ENCODE measurements around the gene LRRC3.

DNA sequence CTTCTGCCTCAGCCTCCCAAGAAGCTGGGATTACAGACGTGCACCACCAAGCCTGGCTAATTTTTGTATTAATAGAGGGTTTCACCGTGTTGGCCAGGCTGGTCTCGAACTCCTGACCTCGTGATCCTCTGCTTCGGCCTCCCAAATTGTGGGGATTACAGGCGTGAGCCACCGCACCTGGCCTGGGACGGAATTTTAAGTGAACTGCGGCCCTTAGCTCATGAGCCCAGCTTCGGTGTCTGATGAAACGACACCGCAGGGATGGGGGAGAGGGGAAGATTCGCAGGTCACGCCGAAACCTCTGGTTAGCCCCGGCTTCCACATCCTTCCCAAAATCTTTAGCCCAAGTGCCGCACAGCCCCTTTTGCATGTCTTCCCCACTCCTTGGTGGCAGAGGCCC is 39.1 kb downstream of the LRRC3 start:
- TF ChIP-seq, protein P1, sequence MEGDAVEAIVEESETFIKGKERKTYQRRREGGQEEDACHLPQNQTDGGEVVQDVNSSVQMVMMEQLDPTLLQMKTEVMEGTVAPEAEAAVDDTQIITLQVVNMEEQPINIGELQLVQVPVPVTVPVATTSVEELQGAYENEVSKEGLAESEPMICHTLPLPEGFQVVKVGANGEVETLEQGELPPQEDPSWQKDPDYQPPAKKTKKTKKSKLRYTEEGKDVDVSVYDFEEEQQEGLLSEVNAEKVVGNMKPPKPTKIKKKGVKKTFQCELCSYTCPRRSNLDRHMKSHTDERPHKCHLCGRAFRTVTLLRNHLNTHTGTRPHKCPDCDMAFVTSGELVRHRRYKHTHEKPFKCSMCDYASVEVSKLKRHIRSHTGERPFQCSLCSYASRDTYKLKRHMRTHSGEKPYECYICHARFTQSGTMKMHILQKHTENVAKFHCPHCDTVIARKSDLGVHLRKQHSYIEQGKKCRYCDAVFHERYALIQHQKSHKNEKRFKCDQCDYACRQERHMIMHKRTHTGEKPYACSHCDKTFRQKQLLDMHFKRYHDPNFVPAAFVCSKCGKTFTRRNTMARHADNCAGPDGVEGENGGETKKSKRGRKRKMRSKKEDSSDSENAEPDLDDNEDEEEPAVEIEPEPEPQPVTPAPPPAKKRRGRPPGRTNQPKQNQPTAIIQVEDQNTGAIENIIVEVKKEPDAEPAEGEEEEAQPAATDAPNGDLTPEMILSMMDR (conservative IDR thresholded peaks at IDR 0.05; ENCODE audit: low read length): no peak
- TF ChIP-seq EZH2phosphoT487 (IDR thresholded peaks at IDR 0.05; ENCODE audit: borderline replicate concordance): no peak
